GM23248 (cell line): ENCODE measurements around the gene TSHZ2. TPM values are rescaled to one million over a fixed set of nuclear protein-coding genes. Genes with fewer than 3 reads are reported as not detected.

Experiments
- DNase-seq: peaks from one replicate; pipeline ENCODE4 v3.0.0-alpha.2; 2015
- H2AFZ ChIP-seq: fragments of 200-600 bp; sonication (generic); 2 replicates; pipeline ENCODE4 v1.6.1; 2016; ENCODE audit warnings: antibody characterized with exemption
- H3F3A ChIP-seq: fragments of 200-600 bp; sonication (generic); 2 replicates; pipeline ENCODE4 v1.6.1; 2016; ENCODE audit warnings: mild to moderate bottlenecking, antibody characterized with exemption, mixed run types; ENCODE audit not compliant: insufficient read depth
- H3K27ac ChIP-seq: fragments of 200-600 bp; sonication (generic); 2 replicates; pipeline ENCODE4 v1.5.1; 2016; ENCODE audit warnings: mild to moderate bottlenecking
- H3K27me3 ChIP-seq: fragments of 200-600 bp; sonication (generic); replicated peaks from 2 replicates; pipeline ENCODE4 v1.6.1; 2016; ENCODE audit warnings: mild to moderate bottlenecking; ENCODE audit not compliant: insufficient read depth
- H3K36me3 ChIP-seq: fragments of 200-600 bp; sonication (generic); 2 replicates; pipeline ENCODE4 v1.6.1; 2016; ENCODE audit warnings: low read depth, mild to moderate bottlenecking
- H3K4me1 ChIP-seq: fragments of 200-600 bp; sonication (generic); 2 replicates; pipeline ENCODE4 v1.6.1; 2016; ENCODE audit warnings: mild to moderate bottlenecking; ENCODE audit not compliant: insufficient read depth
- H3K4me2 ChIP-seq: fragments of 200-600 bp; sonication (generic); one replicate; pipeline ENCODE4 v1.6.1; 2016; ENCODE audit warnings: mild to moderate bottlenecking; ENCODE audit not compliant: unreplicated experiment
- H3K4me3 ChIP-seq: fragments of 200-600 bp; sonication (generic); 2 replicates; pipeline ENCODE4 v1.5.1; 2016; ENCODE audit warnings: mild to moderate bottlenecking
- H3K79me2 ChIP-seq: fragments of 200-600 bp; sonication (generic); 2 replicates; pipeline ENCODE4 v1.6.1; 2016; ENCODE audit warnings: mild to moderate bottlenecking; ENCODE audit not compliant: insufficient read depth
- H3K9ac ChIP-seq: fragments of 200-600 bp; sonication (generic); 2 replicates; pipeline ENCODE4 v1.6.1; 2016; ENCODE audit warnings: mild to moderate bottlenecking
- H3K9me2 ChIP-seq: fragments of 200-600 bp; sonication (generic); 2 replicates; pipeline ENCODE4 v1.6.1; 2016; ENCODE audit warnings: mixed run types, mild to moderate bottlenecking, moderate library complexity; ENCODE audit not compliant: insufficient read depth
- H3K9me3 ChIP-seq: fragments of 200-600 bp; sonication (generic); one replicate; pipeline ENCODE4 v1.6.1; 2017; ENCODE audit warnings: low read depth
- H4K20me1 ChIP-seq: fragments of 200-600 bp; sonication (generic); 2 replicates; pipeline ENCODE4 v1.6.0; 2016; ENCODE audit not compliant: insufficient read depth
- EZH2 ChIP-seq: fragments of 200-600 bp; sonication (generic); IDR thresholded peaks from 2 replicates; pipeline ENCODE4 v1.6.1; 2018; ENCODE audit warnings: antibody characterized with exemption, mild to moderate bottlenecking; ENCODE audit not compliant: insufficient read depth, poor library complexity, severe bottlenecking
- EZH2phosphoT487 ChIP-seq: fragments of 200-600 bp; sonication (generic); IDR thresholded peaks from 2 replicates; pipeline ENCODE4 v1.6.1; 2018; ENCODE audit warnings: antibody characterized with exemption, moderate library complexity, mild to moderate bottlenecking, low read depth; ENCODE audit not compliant: insufficient read depth
- WGBS, 2 experiments: methylation state at CpG; one replicate each; pipeline ENCODE4 v1.1.6; 2015 to 2017; ENCODE audit warnings: low lambda C conversion rate in 2 of 2, low coverage in 1 of 2; ENCODE audit errors: missing lambda C conversion rate in 2 of 2; 5-methylcytosine and 5-hydroxymethylcytosine counted together
- in situ Hi-C: fragments of 300-500 bp; cut with MboI; formaldehyde crosslinking; loops from 2 replicates; pipeline ENCODE4 v1.15.0; 2020
- polyA plus RNA-seq: library from polyadenylated mRNA; unstranded; fragments of >200 nt; fragmentation: Nextera tagmentation; extraction: Ambion mirVana; gene quantifications from 2 replicates; pipeline ENCODE4 v1.2.1, GENCODE V29; 2016
- total RNA-seq: library from RNA; depleted of rRNA; stranded (reverse); fragments of >200 nt; shearing (Covaris generic); gene quantifications from 2 replicates; pipeline ENCODE4 v1.2.3, GENCODE V29; 2014

Gene TSHZ2
- total and polyA plus RNA-seq, 2 experiments from 2014 or later = 4.5 to 13.4 TPM

DNA sequence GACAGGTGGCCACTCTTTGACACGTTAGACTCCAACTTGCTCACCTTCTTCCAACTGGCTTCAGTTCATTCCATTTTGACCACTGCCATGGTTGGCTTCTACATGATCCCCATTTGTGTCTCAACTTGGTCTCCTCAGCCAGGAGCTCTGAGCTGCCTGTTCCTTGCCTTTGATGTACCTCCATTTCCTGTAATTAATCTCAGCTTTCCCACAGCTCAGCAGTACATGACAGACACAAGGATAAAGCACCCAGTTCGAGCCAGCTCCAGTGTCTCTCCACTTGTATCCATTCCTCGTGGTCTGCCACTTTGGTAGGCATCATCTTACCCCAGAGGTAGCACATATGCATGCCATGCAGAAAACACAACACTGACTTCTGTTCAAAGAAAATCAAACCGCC, 161.0 kb downstream of the TSHZ2 start:
- Histone ChIP-seq H3K27me3 (no peaks in the 10 kb centered on the region), H3K36me3 (no peaks in the 10 kb centered on the region), H3K9ac (no peak overlapping the region), H3K4me1 (peaks cover 31% of the 10 kb centered on the region), H3K4me2 (no peak overlapping the region), H3K9me2 (no peaks in the 10 kb centered on the region), H3K9me3 (no peaks in the 10 kb centered on the region), H3K27ac (no peak overlapping the region), H3F3A (peaks cover 25% of the 10 kb centered on the region), H2AFZ (no peak overlapping the region), H3K4me3 (no peak overlapping the region), H3K79me2 (no peaks in the 10 kb centered on the region), H4K20me1 (no peaks in the 10 kb centered on the region)
- no peak for DNase-seq
- WGBS, 2 experiments = 96 to 97% methylated on average over 4 of the region's 4 CpGs
- TF ChIP-seq EZH2phosphoT487 = no peak
- no peak for TF ChIP-seq EZH2
- in situ Hi-C loops = no loop called here

- Histone ChIP-seq H3K9me2 (no peaks in the 10 kb centered on the region), H3K36me3 (no peaks in the 10 kb centered on the region), H3K4me1 (peaks cover 27% of the 10 kb centered on the region), H4K20me1 (no peaks in the 10 kb centered on the region), H3F3A (peaks cover 25% of the 10 kb centered on the region), H3K9me3 (no peaks in the 10 kb centered on the region), H3K4me3 (no peak overlapping the region), H3K79me2 (no peaks in the 10 kb centered on the region), H3K27ac (no peak overlapping the region), H3K9ac (no peak overlapping the region), H3K4me2 (no peak overlapping the region), H2AFZ (no peak overlapping the region), H3K27me3 (no peaks in the 10 kb centered on the region)
- 88 to 93% methylated on average over 4 of the region's 4 CpGs for WGBS, 2 experiments
- in situ Hi-C loops = no loop called here
- TF ChIP-seq EZH2 = no peak
- TF ChIP-seq EZH2phosphoT487 = no peak
- DNase-seq = no peak
Observed at GRCh38 chr20:53133628-53134027, 161.5 kb downstream of the TSHZ2 start.

- Histone ChIP-seq H3K4me1 (peaks cover 3% of the 10 kb centered on the region; the same call in 1 of the 2 replicates), H4K20me1 (no peaks in the 10 kb centered on the region), H2AFZ (no peak overlapping the region), H3F3A (peaks cover 4% of the 10 kb centered on the region; the same call in 1 of the 2 replicates), H3K9ac (no peak overlapping the region), H3K79me2 (no peaks in the 10 kb centered on the region), H3K9me2 (no peaks in the 10 kb centered on the region), H3K27ac (no peak overlapping the region), H3K4me2 (no peak overlapping the region), H3K9me3 (no peaks in the 10 kb centered on the region), H3K4me3 (no peak overlapping the region), H3K27me3 (no peaks in the 10 kb centered on the region), H3K36me3 (no peaks in the 10 kb centered on the region)
- TF ChIP-seq EZH2 (no peak), EZH2phosphoT487 (no peak)
- DNase-seq = no peak
- in situ Hi-C loops = no loop called here
Observed at GRCh38 chr20:53136473-53136872, 164.3 kb downstream of the TSHZ2 start.

DNA sequence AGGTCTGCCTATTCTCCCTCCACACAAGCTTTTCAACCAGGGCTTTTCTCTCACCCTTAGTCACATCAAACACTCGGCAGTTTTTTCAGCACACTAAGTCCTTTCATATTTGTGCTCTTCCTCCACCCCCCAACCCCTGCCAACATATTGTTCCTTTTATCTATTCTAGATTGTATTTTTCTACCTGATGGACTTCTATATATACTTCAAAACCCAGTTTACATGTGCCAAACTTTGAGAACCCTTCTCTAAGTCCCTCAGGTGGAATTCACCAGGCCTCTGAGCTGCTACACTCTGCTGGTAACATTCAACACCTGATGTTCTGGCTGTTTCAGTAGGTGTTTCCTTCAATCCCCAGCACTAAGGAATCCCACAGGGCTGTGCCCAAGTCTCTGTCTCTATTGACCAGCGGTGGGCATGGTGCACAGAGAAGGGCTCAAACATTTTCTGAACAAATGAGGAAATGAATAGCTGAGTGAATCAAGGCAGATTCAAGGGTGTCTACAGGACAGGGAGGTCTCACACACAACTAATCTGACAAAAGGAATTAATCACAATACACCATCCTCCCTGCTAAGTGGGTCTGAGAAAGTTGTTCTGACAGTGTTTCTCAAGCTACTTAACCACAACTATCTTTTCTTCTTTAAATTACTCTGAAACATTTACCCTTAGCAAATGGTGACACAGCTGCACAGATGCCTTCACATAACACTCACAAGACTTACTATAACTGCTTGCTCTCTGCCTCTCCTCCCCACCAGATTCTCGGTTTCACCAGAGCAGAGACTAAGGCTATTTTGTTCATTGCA, 166.5 kb downstream of the TSHZ2 start:
- Histone ChIP-seq H3K9me2 (no peaks in the 10 kb centered on the region), H3K4me3 (no peak overlapping the region), H3K27ac (no peak overlapping the region), H3K27me3 (no peaks in the 10 kb centered on the region), H3K4me1 (no peaks in the 10 kb centered on the region), H2AFZ (no peak overlapping the region), H3K4me2 (no peak overlapping the region), H3K9me3 (no peaks in the 10 kb centered on the region), H3K79me2 (no peaks in the 10 kb centered on the region), H4K20me1 (no peaks in the 10 kb centered on the region), H3F3A (no peaks in the 10 kb centered on the region), H3K36me3 (no peaks in the 10 kb centered on the region), H3K9ac (no peak overlapping the region)
- in situ Hi-C loops = no loop called here
- TF ChIP-seq EZH2 (no peak), EZH2phosphoT487 (no peak)
- 93 to 95% methylated on average over 3 of the region's 3 CpGs for WGBS, 2 experiments
- no peak for DNase-seq
